ENCODE results near the gene PRKAB1.

The PRKAB1 gene

GRCh38 chr12:119712721-119713120 lies 44.8 kb downstream of the PRKAB1 start:
- no peak for DNase-seq (ENCODE audit: low spot score)

DNA sequence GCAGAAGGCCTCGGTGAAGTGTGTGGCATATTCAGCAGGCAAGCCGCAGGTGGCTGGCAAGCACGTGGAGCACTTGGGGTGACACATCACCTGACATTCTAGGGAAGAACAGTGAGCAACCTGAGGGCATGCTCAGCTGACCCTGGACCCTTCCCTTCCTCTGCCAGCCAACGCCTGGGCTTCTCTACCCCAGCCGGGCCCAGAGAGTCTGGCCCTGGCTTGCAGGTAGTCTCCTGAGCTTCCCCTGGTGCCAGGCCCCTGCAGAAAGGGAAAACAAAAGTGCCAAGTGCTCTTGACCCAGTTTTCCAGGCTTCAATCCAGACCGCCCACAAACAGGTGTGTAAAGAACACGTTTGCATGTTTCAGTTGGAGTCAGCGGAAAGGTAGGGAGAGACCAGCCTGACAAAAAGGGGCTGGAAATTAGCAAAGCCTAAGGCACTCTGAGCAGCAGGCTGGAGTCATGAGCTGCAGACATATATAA lies 45.7 kb downstream of the PRKAB1 start:
- no peak for DNase-seq (ENCODE audit: low spot score)

GRCh38 chr12:119714614-119715267 lies 46.8 kb downstream of the PRKAB1 start:
- DNase-seq (ENCODE audit: low spot score): no peak

DNA sequence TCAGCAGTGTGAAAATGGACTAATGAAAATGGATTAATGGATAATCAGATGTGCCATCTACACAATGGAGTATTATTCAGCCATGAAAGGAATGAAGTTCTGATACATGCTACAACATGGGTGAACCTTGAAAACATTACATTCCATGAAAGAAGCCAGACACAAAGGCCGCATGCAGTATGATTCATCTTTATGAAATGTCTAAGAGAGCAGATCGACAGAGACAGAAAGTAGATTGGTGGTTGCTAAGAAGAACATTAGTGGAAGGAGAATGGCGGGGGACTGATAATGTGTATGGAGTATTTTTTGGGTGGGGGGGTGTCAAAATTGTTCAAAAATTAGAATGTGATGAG lies 47.3 kb downstream of the PRKAB1 start:
- DNase-seq (ENCODE audit: low spot score): peak; percentile 1

DNA sequence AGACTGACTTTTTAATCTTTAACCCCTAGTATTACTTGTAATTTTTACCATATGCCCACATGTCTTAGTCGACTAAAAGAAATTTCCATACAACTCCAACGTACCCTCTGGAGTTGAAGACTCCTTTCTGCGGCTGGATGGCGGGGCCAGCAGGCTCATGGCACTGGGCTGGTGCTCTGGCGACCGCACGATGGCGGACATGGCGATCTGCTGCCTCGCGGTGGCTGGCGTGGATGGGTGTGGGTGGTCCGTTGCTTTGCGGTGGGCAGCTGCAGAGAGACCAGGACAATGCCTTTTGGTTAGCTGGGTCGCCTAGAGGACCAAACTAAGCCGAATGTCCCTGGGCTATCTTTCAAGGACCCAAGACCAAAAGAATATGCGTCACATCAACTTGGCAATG lies 50.2 kb downstream of the PRKAB1 start:
- DNase-seq (ENCODE audit: low spot score): no peak

DNA sequence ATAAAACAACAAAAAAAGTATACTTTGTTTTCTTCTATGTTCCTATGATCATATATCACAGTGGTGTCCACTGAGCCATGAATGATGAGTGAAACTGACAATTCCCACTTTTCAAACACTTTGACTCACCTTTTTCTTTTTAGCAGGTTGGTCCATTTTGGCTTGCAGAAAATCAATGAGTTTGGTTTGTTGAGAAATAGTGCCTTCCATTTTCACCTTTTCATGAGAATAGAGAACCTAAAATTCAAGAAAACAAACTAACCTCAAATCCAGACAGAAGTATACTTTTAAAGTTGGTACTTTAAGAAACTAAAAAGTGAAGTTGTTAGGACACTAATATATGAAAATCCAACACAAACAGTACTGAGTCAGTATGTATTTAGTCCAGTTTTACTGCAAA lies 52.4 kb downstream of the PRKAB1 start:
- no peak for DNase-seq (ENCODE audit: low spot score)

- no peak for DNase-seq (ENCODE audit: low spot score)
These were observed 53.4 kb downstream of the PRKAB1 start for GRCh38 chr12:119721306-119721705.

DNA sequence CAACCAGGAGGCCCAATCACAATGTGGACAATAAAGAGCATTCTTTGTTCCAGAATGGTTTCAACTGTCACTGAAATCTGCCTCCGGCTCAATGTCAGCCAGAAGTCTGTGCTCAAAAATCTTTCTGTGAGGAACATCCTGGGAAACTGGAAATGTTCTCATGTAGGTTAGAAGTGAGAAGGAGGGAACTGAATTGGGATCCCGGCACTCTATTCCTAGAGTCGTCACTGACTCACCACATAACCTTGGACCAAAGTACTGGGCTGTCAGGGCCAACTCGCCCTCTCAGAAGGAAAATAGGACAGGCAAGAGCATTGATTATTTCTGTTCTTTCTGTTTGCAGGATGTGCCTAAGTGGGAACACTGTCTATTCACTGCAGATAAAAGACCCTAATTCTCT lies 57.6 kb downstream of the PRKAB1 start:
- DNase-seq (ENCODE audit: low spot score): no peak

DNA sequence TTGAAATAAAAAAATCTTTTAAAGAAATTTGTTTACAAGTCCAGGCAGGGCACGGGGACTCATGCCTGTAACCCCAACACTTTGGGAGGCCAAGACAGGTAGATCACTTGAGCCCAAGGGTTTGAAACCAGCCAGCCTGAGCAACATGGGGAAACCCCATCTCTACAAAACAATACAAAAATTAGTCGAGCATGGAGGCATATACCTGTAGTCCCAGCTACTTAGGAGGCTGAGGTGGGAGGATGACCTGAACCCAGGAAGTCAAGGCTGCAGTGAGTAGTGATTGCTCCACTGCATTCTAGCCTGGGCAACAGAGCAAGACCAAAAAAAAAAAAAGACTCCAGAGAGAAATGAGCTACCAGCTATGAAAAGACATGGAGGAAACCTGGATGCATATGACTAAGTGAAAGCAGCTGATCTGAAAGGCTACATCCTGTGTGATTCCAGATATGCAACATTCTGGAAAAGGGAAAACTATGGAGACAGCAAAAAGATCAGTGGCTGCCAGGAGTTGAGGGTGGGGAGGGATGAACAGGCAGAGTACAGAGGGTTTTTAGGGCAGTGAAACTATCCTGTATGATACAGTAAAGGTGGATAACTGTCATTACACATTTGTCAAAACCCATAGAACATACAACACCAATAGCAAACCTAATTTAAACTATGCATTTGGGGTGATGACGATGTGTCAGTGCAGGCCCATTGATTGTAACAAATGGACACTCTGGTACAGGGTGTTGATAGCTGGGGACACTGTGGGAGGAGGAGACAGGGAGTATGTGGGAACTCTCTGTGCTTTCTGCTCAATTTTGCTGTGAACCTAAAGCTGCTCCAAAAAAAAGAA lies 59.9 kb downstream of the PRKAB1 start:
- DNase-seq (ENCODE audit: low spot score): peak; percentile 39

DNA sequence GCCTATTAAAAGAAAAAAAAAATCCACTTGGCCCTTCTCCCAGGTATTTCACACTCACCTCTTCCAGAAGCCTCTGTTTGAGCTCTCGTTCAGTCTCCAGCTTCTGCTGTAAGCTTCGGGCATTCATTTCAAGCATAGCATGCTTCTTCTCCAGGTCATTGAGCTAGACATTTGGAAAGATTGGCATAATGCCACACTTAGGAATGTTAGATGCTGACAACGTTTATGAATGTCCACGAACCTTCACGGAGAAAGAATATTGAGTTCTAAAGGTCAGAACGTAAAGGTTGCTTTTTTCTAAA lies 60.5 kb downstream of the PRKAB1 start:
- no peak for DNase-seq (ENCODE audit: low spot score)

DNA sequence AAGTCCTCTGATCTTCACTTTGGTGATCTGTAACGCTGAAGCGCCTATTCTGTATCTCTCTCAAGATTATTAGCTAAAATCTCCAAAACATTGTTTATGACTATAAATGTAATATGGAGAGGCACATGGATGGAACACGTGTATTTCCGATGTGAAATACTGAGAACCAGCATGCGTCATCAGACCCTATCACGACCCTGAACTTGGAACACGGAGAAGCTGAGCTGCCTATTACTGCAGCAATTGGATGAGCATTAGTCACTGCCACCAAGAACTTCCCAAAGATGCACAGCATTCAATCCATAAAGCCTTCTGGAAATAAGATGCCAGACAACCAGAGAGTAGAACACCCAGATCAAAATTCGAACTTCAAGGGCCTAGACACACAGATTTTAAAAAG lies 61.9 kb downstream of the PRKAB1 start:
- no peak for DNase-seq (ENCODE audit: low spot score)

- no peak for DNase-seq (ENCODE audit: low spot score)
These were observed 62.4 kb downstream of the PRKAB1 start for GRCh38 chr12:119730381-119730780.
